Transverse colon (tissue), 4 donors: ENCODE measurements around the gene HOXB1. TPM values are rescaled to one million over a fixed set of nuclear protein-coding genes. Genes with fewer than 3 reads are reported as not detected.

Source experiments
- DNase-seq: peaks from one replicate; pipeline ENCODE4 v3.0.0-alpha.2; 2019
- H3K27ac ChIP-seq, 4 donors: fragments of 200-600 bp; sonication (generic); 2 replicates each; pipeline ENCODE4 v1.5.1; 2016 to 2018; ENCODE audit warnings: inconsistent platforms in 4 of 4
- H3K27me3 ChIP-seq: fragments of 200-600 bp; sonication (generic); 2 replicates; pipeline ENCODE4 v1.5.1; 2017; ENCODE audit warnings: inconsistent platforms
- H3K36me3 ChIP-seq, 4 donors: fragments of 200-600 bp; sonication (generic); 2 replicates each; pipeline ENCODE4 v1.5.1; 2017 to 2019; ENCODE audit warnings: inconsistent platforms in 4 of 4
- H3K4me1 ChIP-seq, 4 donors: fragments of 200-600 bp; sonication (generic); 2 replicates each; pipeline ENCODE4 v1.5.1; 2017 to 2020; ENCODE audit warnings: inconsistent platforms in 4 of 4
- H3K4me3 ChIP-seq, 4 donors: fragments of 200-600 bp; sonication (generic); 1 replicate in 1 of 4; 2 replicates in 3 of 4; pipeline versions ENCODE4 v1.5.1 to v1.6.1; 2017 to 2019; ENCODE audit warnings: inconsistent platforms in 4 of 4
- H3K9me3 ChIP-seq, 2 donors: fragments of 200-600 bp; sonication (generic); 2 replicates each; pipeline ENCODE4 v1.5.1; 2017 to 2019; ENCODE audit warnings: inconsistent platforms in 2 of 2
- CTCF ChIP-seq, 5 experiments: fragments of 200-600 bp in 3 of 5; fragments of 450-650 bp in 2 of 5; sonication (generic) in 3 of 5; IDR thresholded peaks; 1 replicate in 2 of 5; 2 replicates in 3 of 5; pipeline ENCODE4 v1.5.1; 2016 to 2017; ENCODE audit warnings: antibody characterized with exemption in 5 of 5, inconsistent platforms in 3 of 5, mild to moderate bottlenecking in 2 of 5, moderate library complexity in 1 of 5
- EP300 ChIP-seq: sonication (generic); formaldehyde crosslinking; IDR thresholded peaks from one replicate; pipeline ENCODE4 v1.6.1; 2017; ENCODE audit warnings: antibody characterized with exemption, low read depth
- POLR2A ChIP-seq: fragments of 450-650 bp; IDR thresholded peaks from one replicate; pipeline ENCODE4 v1.6.1; 2016; ENCODE audit warnings: antibody characterized with exemption, mild to moderate bottlenecking, moderate library complexity
- POLR2AphosphoS5 ChIP-seq, 3 donors: sonication (generic); formaldehyde crosslinking; IDR thresholded peaks; one replicate each; pipeline ENCODE4 v1.6.1; 2016; ENCODE audit warnings: antibody characterized with exemption in 3 of 3
- WGBS, 2 donors: methylation state at CpG; one replicate each; pipeline ENCODE4 v1.1.5; 2018; ENCODE audit warnings: low coverage in 1 of 2; 5-methylcytosine and 5-hydroxymethylcytosine counted together
- in situ Hi-C, 4 donors: fragments of 200-750 bp; cut with MboI; loops; one replicate each; pipeline versions ENCODE4 v1.15.0 to v1.15.1; 2017; ENCODE audit warnings: low sequenced_read_pairs in 3 of 4, low pct_ligation_motif_present in 1 of 4, low pct_unique_long_range_greater_than_20kb in 1 of 4
- intact Hi-C: fragments of 100-400 bp; cut with DNase I; formaldehyde crosslinking; loops from one replicate; pipeline ENCODE4 v1.15.1; 2023; ENCODE audit warnings: low total_unique reads
- small RNA-seq, 4 donors: library from RNA; depleted of rRNA; stranded (forward); fragments of <200 nt; gene quantifications; one replicate each; pipeline ENCODE3, GENCODE V24; 2016
- total RNA-seq, 4 donors: library from RNA; depleted of rRNA; stranded (reverse); fragments of >200 nt; gene quantifications; one replicate each; pipeline ENCODE4 v1.1.0, GENCODE V29; 2016

The HOXB1 gene
- total RNA-seq, 4 donors from 2014 or later, result not detected

DNA sequence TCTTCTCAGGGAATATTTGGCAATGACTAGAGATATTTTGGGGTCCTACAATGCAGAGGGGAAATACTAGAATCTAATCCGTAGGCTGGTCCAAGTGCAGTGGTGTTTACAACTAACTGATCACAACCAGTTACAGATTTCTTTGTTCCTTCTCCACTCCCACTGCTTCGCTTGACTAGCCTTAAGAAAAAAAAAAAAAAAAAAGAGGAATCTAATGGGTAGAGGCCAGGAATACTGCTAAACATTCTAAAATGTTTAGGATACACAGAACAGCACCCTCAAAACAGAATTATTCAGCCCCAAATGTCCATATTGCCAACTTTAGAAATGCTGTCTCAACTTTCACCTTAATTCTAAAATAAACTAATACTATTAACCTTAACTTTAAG lies 51.8 kb downstream of the HOXB1 start:
- TF ChIP-seq POLR2A (no peak), POLR2AphosphoS5 (IDR thresholded peaks at IDR 0.05) (no peak), EP300 (no peak), CTCF (IDR thresholded peaks at IDR 0.05) (no peak)
- in situ Hi-C loops, result no loop called here
- no peak for DNase-seq
- no peaks in the 10 kb centered on the region for H3K9me3 ChIP-seq
- WGBS, 2 donors, result 67 to 80% methylated on average over 1 to 2 of the region's 2 CpGs
- intact Hi-C loops, result no loop called here
- H3K4me3 ChIP-seq, result no peak overlapping the region
- H3K27ac ChIP-seq, result no peak overlapping the region
- no peaks in the 10 kb centered on the region for H3K27me3 ChIP-seq
- H3K4me1 ChIP-seq, result peaks cover 0 to 7% (median 4%) of the 10 kb centered on the region in 4 donors
- H3K36me3 ChIP-seq, result no peaks in the 10 kb centered on the region

Small RNAs within 50 kb of the gene (small RNA-seq; reads per million reads assigned to genes)
- 0 reads per million in 4 donors for gene RF00019

Other genes with a start within 250 kb of the HOXB1 start
- 1 to 10 TPM in 3 of 4 donors, not detected in 1; 1.2 to 6.4 (median 4.9) TPM for gene SKAP1, start 100.8 kb downstream of the HOXB1 start, total RNA-seq
- gene HOXB2, start 14.1 kb upstream of the HOXB1 start, total RNA-seq, result 10 to 100 TPM in 3 of 4 donors, not detected in 1; 13.5 to 93.9 (median 13.8) TPM
- gene HOXB4, start 47.3 kb upstream of the HOXB1 start, total RNA-seq, result 1 to 10 TPM in 3 of 4 donors, not detected in 1; 1.9 to 4.8 (median 2.0) TPM
- gene HOXB3, start 59.2 kb upstream of the HOXB1 start, total RNA-seq, result 10 to 100 TPM; 25.7 to 57.1 (median 34.9) TPM
- gene HOXB5, start 62.8 kb upstream of the HOXB1 start, total RNA-seq, result 10 to 100 TPM; 10.5 to 35.4 (median 18.7) TPM
- 10 to 100 TPM; 42.7 to 78.4 (median 62.5) TPM for gene HOXB6, start 74.0 kb upstream of the HOXB1 start, total RNA-seq
- gene HOXB7, start 80.0 kb upstream of the HOXB1 start, total RNA-seq, result 10 to 100 TPM in 3 of 4 donors, not detected in 1; 11.2 to 20.9 (median 16.7) TPM
- gene HOXB8, start 84.3 kb upstream of the HOXB1 start, total RNA-seq, result 10 to 100 TPM in 2 of 4 donors, 1 to 10 TPM in 2; 1.8 to 21.3 (median 8.9) TPM
- 10 to 100 TPM; 19.8 to 54.3 (median 29.4) TPM for gene HOXB9, start 95.3 kb upstream of the HOXB1 start, total RNA-seq
- 1 to 10 TPM in 1 of 4 donors, not detected in 3; 4.4 TPM for gene PRAC1, start 191.5 kb upstream of the HOXB1 start, total RNA-seq
- 1 to 10 TPM in 1 of 4 donors, not detected in 3; 4.1 TPM for gene PRAC2, start 192.2 kb upstream of the HOXB1 start, total RNA-seq
- gene HOXB13, start 197.7 kb upstream of the HOXB1 start, total RNA-seq, result 1 to 10 TPM; 1.2 to 5.7 (median 3.5) TPM